Measurements from ENCODE around the gene FOXP1.

The FOXP1 gene

GRCh38 chr3:71509066-71509465, 74.5 kb downstream of the FOXP1 start:
- ChIA-PET POLR2A (interaction anchor here (0.8 kb wide), 1 partner anchor 76 kb away, joined by 3 read pairs; no protein-coding TSS in a partner anchor), CTCF (interaction anchor here (1.5 kb wide), 1 partner anchor 17 kb away, joined by 3 read pairs; no protein-coding TSS in a partner anchor)
- TF ChIP-seq SUZ12 (IDR thresholded peaks at IDR 0.05) (no peak), PKNOX1 (IDR thresholded peaks at IDR 0.05) (no peak), CTBP1 (IDR thresholded peaks at IDR 0.05; ENCODE audit: borderline replicate concordance) (no peak), ZNF384 (IDR thresholded peaks at IDR 0.05) (no peak), ARNT (IDR thresholded peaks at IDR 0.05) (no peak), SP1 (IDR thresholded peaks at IDR 0.05) (no peak), ELF4 (IDR thresholded peaks at IDR 0.05) (no peak)
- no peak for DNase-seq (ENCODE audit: extremely low spot score)

GRCh38 chr3:71505767-71506350, 77.7 kb downstream of the FOXP1 start:
- TF ChIP-seq PKNOX1 (IDR thresholded peaks at IDR 0.05) = peak; percentile 17; the same call in 1 of the 2 replicates
- TF ChIP-seq L3MBTL2 (conservative IDR thresholded peaks at IDR 0.05) = no peak
- no peak for TF ChIP-seq SP1 (IDR thresholded peaks at IDR 0.05)
- ChIA-PET CTCF (no interaction called here), POLR2A (no interaction called here)
- DNase-seq (ENCODE audit: extremely low spot score) = no peak

GRCh38 chr3:71504250-71505036, 79.1 kb downstream of the FOXP1 start:
- ChIA-PET CTCF (no interaction called here), POLR2A (no interaction called here)
- no peak for DNase-seq (ENCODE audit: extremely low spot score)
- no peak for TF ChIP-seq LEF1 (IDR thresholded peaks at IDR 0.05; ENCODE audit: borderline replicate concordance)
- TF ChIP-seq FOXA1 (IDR thresholded peaks at IDR 0.05) = no peak
- TF ChIP-seq CTBP1 (IDR thresholded peaks at IDR 0.05; ENCODE audit: borderline replicate concordance) = no peak
- TF ChIP-seq HDGF (IDR thresholded peaks at IDR 0.05; ENCODE audit: borderline replicate concordance) = no peak
- no peak for TF ChIP-seq SUZ12 (IDR thresholded peaks at IDR 0.05)
- TF ChIP-seq BHLHE40 (IDR thresholded peaks at IDR 0.05; ENCODE audit: borderline replicate concordance) = no peak
- TF ChIP-seq PKNOX1 (IDR thresholded peaks at IDR 0.05) = no peak
- no peak for TF ChIP-seq FOXK2 (IDR thresholded peaks at IDR 0.05)
- no peak for TF ChIP-seq SP1 (IDR thresholded peaks at IDR 0.05)
- no peak for TF ChIP-seq ARNT (IDR thresholded peaks at IDR 0.05)
- no peak for TF ChIP-seq NFRKB (IDR thresholded peaks at IDR 0.05)
- no peak for TF ChIP-seq ELF4 (IDR thresholded peaks at IDR 0.05)
- TF ChIP-seq TARDBP (IDR thresholded peaks at IDR 0.05) = no peak
- no peak for TF ChIP-seq FOXM1 (IDR thresholded peaks at IDR 0.05; ENCODE audit: borderline replicate concordance)
- no peak for TF ChIP-seq L3MBTL2 (conservative IDR thresholded peaks at IDR 0.05)
- no peak for TF ChIP-seq ZNF384 (IDR thresholded peaks at IDR 0.05)

- no peak for DNase-seq (ENCODE audit: extremely low spot score)
- CTCF ChIA-PET = no interaction called here
These were observed 79.8 kb downstream of the FOXP1 start for GRCh38 chr3:71503525-71504249.

GRCh38 chr3:71502066-71502625, 81.4 kb downstream of the FOXP1 start:
- CTCF ChIA-PET = no interaction called here
- no peak for DNase-seq (ENCODE audit: extremely low spot score)
- TF ChIP-seq FOXK2 (IDR thresholded peaks at IDR 0.05) = no peak
- POLR2A ChIA-PET = no interaction called here

More at GRCh38 chr3:71503525-71504249, 79.8 kb downstream of the FOXP1 start:
- POLR2A ChIA-PET = no interaction called here
- TF ChIP-seq ZNF384 (IDR thresholded peaks at IDR 0.05) = no peak
- TF ChIP-seq PKNOX1 (IDR thresholded peaks at IDR 0.05) = no peak
- TF ChIP-seq FOXM1 (IDR thresholded peaks at IDR 0.05; ENCODE audit: borderline replicate concordance) = no peak
- no peak for TF ChIP-seq TARDBP (IDR thresholded peaks at IDR 0.05)
- no peak for TF ChIP-seq CTBP1 (IDR thresholded peaks at IDR 0.05; ENCODE audit: borderline replicate concordance)
- no peak for TF ChIP-seq SUZ12 (IDR thresholded peaks at IDR 0.05)
- no peak for TF ChIP-seq ARNT (IDR thresholded peaks at IDR 0.05)
- no peak for TF ChIP-seq LEF1 (IDR thresholded peaks at IDR 0.05; ENCODE audit: borderline replicate concordance)
- no peak for TF ChIP-seq L3MBTL2 (conservative IDR thresholded peaks at IDR 0.05)
- no peak for TF ChIP-seq ELF4 (IDR thresholded peaks at IDR 0.05)

GRCh38 chr3:71500696-71501095, 82.8 kb downstream of the FOXP1 start:
- ChIA-PET CTCF (no interaction called here), POLR2A (no interaction called here)
- DNase-seq (ENCODE audit: extremely low spot score) = no peak
- no peak for TF ChIP-seq CTBP1 (IDR thresholded peaks at IDR 0.05; ENCODE audit: borderline replicate concordance)
- TF ChIP-seq L3MBTL2 (conservative IDR thresholded peaks at IDR 0.05) = no peak
- no peak for TF ChIP-seq FOXM1 (IDR thresholded peaks at IDR 0.05; ENCODE audit: borderline replicate concordance)
- TF ChIP-seq SP1 (IDR thresholded peaks at IDR 0.05) = no peak
- no peak for TF ChIP-seq ARNT (IDR thresholded peaks at IDR 0.05)
- no peak for TF ChIP-seq LEF1 (IDR thresholded peaks at IDR 0.05; ENCODE audit: borderline replicate concordance)
- TF ChIP-seq BHLHE40 (IDR thresholded peaks at IDR 0.05; ENCODE audit: borderline replicate concordance) = no peak
- no peak for TF ChIP-seq FOXA1 (IDR thresholded peaks at IDR 0.05)
- TF ChIP-seq SUZ12 (IDR thresholded peaks at IDR 0.05) = no peak
- TF ChIP-seq ELF4 (IDR thresholded peaks at IDR 0.05) = no peak

All from HEK293T (cell line).